Endothelial cell of umbilical vein (primary cell): Measurements from ENCODE around the gene CCDC85A.

Source experiments
- EZH2 ChIP-seq: IDR thresholded peaks from 2 replicates; pipeline ENCODE4 v1.6.1; 2012; ENCODE audit warnings: borderline replicate concordance, low read depth, mild to moderate bottlenecking, moderate library complexity, low read length, inconsistent platforms; ENCODE audit not compliant: severe bottlenecking
- FOS ChIP-seq: IDR thresholded peaks from 2 replicates; pipeline ENCODE4 v1.6.1; 2011; ENCODE audit warnings: mild to moderate bottlenecking, low read length, moderate library complexity, borderline replicate concordance; ENCODE audit not compliant: insufficient read depth
- GATA2 ChIP-seq: IDR thresholded peaks from 2 replicates; pipeline ENCODE4 v1.7.0; 2011; ENCODE audit warnings: low read depth, mild to moderate bottlenecking, moderate library complexity, mixed read lengths, low read length; ENCODE audit not compliant: insufficient read length, insufficient read depth
- JUN ChIP-seq: IDR thresholded peaks from 2 replicates; pipeline ENCODE4 v1.6.1; 2011; ENCODE audit warnings: borderline replicate concordance, low read depth; ENCODE audit not compliant: insufficient read length, insufficient read depth
- MYC ChIP-seq: IDR thresholded peaks from one replicate; pipeline ENCODE4 v1.6.1; 2011; ENCODE audit warnings: mild to moderate bottlenecking, low read depth, low read length
- POLR2A ChIP-seq: IDR thresholded peaks from 2 replicates; pipeline ENCODE4 v1.6.1; 2012; ENCODE audit warnings: low read depth, mild to moderate bottlenecking, control low read depth, low read length
- POLR2AphosphoS5 ChIP-seq: IDR thresholded peaks from 2 replicates; pipeline ENCODE4 v1.6.1; 2012; ENCODE audit warnings: low read depth, mild to moderate bottlenecking, control low read depth, low read length, moderate library complexity; ENCODE audit not compliant: insufficient read depth
- TF ChIP-seq, protein P1 (sequence below), 2 donors: IDR thresholded peaks; 1 replicate in 1 of 2; 2 replicates in 1 of 2; pipeline ENCODE4 v1.5.1; 2011; ENCODE audit warnings: low read length in 2 of 2, mild to moderate bottlenecking in 2 of 2, moderate library complexity in 2 of 2, control low read depth in 1 of 2, inconsistent platforms in 1 of 2, low read depth in 1 of 2; ENCODE audit not compliant: insufficient read depth in 1 of 2; ENCODE audit errors: extremely low read depth in 1 of 2
- TF ChIP-seq, protein P2 (sequence below): IDR thresholded peaks from 2 replicates; pipeline ENCODE4 v1.6.1; 2011; ENCODE audit not compliant: insufficient read depth, insufficient read length

DNA sequence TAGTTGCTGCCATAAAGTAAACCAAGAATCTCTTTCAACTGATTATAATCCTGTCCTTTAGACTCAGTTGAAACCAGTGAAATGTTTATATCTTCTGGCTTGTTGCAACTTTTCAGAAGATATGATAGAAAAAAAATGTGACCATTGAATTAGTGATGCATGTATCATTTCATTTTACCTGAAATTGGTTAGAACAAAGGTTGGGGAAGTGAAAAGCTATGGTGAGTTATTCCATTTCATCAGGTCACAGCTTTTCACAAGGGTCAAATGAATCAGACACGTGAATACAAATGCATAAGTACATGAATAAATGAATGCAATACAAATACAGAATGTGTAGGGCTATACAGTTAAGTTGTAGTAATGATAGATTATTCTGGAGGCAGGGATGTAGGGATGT lies 15.1 kb downstream of the CCDC85A start:
- TF ChIP-seq, protein P1, sequence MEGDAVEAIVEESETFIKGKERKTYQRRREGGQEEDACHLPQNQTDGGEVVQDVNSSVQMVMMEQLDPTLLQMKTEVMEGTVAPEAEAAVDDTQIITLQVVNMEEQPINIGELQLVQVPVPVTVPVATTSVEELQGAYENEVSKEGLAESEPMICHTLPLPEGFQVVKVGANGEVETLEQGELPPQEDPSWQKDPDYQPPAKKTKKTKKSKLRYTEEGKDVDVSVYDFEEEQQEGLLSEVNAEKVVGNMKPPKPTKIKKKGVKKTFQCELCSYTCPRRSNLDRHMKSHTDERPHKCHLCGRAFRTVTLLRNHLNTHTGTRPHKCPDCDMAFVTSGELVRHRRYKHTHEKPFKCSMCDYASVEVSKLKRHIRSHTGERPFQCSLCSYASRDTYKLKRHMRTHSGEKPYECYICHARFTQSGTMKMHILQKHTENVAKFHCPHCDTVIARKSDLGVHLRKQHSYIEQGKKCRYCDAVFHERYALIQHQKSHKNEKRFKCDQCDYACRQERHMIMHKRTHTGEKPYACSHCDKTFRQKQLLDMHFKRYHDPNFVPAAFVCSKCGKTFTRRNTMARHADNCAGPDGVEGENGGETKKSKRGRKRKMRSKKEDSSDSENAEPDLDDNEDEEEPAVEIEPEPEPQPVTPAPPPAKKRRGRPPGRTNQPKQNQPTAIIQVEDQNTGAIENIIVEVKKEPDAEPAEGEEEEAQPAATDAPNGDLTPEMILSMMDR (IDR thresholded peaks at IDR 0.05; ENCODE audit: extremely low read depth in 1 of 2, insufficient read depth in 1 of 2, low read depth in 1 of 2, low read length in 2 of 2): no peak
- TF ChIP-seq EZH2: no peak
- TF ChIP-seq POLR2A: no peak
- TF ChIP-seq JUN: no peak
- TF ChIP-seq POLR2AphosphoS5: no peak
- no peak for TF ChIP-seq FOS
- TF ChIP-seq MYC: no peak
- TF ChIP-seq GATA2: no peak
- TF ChIP-seq, protein P2, sequence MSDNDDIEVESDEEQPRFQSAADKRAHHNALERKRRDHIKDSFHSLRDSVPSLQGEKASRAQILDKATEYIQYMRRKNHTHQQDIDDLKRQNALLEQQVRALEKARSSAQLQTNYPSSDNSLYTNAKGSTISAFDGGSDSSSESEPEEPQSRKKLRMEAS: no peak
